ENCODE results near the gene CFAP20DC.
A peak's percentile ranks its signal among the peaks of the same experiment; 100 is the strongest.
"Not testable (repeated sequence)": the region's sequence is repeated elsewhere in the genome, so short reads cannot be mapped to it uniquely, and the experiment has no call there.

CFAP20DC gene

DNA sequence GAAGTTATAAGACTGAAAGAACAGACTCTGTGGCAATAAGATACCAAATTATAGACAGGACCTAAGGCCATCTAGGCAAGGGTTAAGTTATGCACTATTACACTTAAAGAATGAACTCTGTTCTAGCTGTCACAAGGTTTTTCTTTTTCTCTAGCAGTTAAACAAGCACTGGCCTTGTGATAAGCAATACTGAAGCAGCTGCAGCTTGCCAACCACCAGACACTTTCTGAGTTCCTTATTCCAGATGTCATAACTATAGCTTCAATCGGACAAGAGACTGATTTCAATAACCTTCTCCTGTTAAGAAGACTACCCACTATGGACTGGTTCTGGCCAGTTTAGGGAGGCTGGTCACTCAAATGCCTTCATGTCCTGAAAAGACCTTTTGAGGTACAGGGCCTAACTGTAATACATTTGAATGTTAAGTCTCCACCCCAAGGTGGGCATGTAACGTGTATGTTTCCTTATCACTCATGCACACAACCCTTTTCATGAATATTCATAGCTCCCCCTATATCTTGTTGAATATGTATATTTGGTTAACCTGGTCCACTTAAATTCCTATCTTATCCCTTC lies 85.8 kb downstream of the CFAP20DC start:
- DNase-seq (ENCODE audit: low read depth in 2 of 2): no peak

DNA sequence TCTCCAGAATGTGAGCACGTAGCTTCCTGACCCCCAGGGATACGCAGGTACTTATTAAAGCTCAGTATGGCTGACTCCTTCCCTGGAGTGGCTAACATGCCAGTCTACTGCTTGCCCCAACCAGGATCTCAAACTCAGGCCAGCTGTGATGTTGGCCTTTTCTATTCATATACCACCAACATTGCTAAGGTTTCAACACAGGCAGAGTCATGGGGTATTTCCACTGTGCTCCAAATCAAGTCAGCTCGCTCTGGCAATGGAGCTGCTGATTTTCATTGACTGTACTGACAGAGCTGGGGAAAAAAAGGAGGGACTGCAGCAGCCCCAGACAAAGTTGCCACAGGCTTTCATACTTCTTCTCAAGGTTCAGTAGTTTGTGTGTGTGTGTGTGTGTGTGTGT lies 87.0 kb downstream of the CFAP20DC start:
- DNase-seq (ENCODE audit: low read depth in 2 of 2): no peak

DNA sequence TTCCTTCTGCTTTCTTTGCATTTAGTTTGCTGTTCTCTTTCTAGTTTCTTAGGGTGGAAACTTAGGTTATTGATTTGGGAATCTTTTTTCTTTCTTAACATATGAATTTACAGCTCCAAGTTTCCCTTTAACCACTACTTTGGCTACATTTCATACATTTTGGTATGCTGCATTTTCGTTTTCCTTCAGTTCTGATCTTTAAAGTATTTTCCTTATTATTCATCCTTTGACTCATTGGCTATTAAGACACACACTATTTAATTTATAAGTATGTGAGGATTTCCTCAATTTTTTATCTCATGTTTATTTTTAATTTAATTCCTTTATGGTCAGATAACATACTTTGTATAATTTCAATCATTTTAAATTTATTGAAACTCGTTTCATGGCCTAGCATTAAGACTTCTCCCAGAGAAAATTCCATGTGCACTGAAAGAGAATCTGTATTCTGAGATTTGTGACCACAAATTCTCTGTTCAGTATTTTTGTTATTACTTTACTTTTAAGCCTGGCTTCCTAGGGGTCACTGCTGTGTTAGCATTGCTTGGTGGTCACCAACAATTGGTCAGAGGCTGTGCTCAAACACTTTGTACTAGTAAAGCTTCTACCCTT lies 87.7 kb downstream of the CFAP20DC start:
- DNase-seq (ENCODE audit: low read depth in 2 of 2): no peak

DNA sequence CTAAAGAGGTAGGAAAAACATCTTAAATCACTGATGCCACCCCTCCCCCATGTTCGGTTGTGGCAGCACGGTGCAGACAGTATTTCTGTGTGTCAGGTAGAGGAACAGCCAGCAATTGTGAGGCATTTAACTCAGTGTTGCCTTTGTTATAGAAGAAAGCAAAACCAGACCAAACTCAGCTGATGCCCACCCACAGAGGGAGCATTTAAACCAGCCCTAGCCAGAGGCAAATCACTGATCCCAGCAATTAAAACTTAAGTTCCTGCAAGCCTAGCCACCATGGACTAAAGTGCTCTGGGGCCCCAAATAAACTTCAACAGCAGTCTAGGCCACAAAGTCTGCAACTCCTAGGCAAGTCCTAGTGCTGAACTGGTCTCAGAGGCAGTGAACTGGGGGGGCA lies 94.5 kb downstream of the CFAP20DC start:
- no peak for DNase-seq (ENCODE audit: low read depth in 2 of 2)

DNA sequence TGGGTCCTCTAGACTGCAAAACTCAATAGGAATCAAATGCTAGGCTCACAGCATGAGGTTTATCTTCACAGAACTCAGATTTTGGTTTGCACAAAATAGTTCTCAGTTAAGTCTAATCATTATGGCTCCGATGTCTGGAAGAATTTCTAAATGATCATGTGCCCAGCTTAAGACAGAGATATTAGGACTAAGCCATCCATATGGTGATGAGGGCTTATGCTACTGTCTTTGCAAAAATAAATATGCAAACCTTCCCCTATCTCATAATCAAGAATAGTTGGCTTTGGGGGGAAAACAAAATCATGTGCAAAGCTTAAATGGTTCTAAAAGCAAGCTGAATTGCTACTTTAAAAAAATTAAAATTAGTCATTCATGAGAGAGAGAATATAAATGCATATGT lies 96.5 kb downstream of the CFAP20DC start:
- no peak for DNase-seq (ENCODE audit: low read depth in 2 of 2)

DNA sequence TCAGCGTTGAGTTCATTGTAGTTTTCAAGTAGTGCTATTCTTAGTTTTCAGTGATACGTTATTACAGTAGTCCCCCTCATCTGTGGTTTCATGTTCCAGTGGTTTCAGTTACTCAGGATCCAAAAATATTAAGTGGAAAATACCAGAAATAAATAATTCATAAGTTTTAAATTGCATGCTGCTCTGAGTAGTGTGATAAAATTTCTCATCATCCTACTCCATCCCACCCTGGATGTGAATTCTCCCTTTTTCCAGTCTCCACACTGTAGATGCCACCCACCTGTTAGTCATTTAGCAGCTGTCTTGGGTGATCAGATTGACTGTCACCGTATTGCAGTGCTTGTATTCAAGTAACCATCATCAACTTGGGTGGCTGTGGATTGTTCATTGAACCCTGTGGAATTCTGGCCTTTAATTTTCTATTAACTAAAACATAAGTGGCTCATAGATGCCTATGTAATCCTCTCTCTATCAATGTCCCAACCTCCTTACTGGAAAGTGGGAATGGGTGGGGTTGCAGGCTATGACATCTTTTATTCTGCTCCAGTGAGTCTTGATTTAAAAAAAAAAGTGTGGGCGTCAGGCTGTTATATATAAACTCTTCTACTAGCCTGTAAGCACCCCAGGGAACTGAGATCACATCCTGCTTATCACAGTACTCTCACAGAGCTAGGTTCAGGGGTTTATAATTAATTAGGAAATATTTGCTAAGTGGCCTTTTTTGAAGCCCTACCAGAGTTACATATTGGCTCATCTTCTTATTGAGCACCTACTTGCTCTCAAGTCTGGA lies 97.5 kb downstream of the CFAP20DC start:
- DNase-seq (ENCODE audit: low read depth in 2 of 2): no peak

DNA sequence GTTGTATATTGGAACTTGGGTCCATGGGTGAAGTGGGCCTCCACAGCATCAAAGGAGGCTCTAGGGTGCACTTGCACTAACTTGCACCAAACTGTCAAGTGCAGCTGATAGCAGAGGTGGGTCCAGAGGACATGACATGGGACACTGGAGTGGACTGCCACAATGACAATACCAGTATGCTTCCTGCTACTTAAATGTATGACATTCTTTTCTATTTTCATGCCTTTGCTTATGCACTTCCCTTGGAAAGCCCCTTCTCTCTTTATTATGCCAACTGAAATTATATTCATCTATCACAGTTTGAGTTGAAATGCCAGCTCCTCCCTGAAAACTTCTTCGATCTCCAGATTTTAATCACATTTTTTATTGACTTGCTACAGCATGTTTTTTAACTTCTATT lies 101.8 kb downstream of the CFAP20DC start:
- no peak for DNase-seq (ENCODE audit: low read depth in 2 of 2)

DNA sequence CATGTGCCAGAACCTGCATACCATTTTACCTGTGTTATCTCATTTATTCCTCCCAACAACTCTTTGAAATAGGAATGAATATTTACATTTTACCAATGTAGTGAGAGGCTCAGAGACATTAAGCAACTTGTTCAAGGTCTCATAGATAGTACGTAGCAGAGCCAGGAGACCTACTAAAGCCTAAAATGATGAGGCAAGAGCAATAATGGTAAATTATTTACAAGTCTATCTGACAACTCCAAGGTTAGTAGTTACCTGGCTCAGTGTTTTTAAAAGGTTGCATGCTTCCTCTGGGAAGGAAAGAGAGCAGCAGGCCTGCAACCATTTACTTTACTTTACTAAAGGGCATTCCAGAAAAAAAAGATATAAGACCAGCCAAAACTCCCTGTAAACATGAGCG lies 103.0 kb downstream of the CFAP20DC start:
- no peak for DNase-seq (ENCODE audit: low read depth in 2 of 2)

DNA sequence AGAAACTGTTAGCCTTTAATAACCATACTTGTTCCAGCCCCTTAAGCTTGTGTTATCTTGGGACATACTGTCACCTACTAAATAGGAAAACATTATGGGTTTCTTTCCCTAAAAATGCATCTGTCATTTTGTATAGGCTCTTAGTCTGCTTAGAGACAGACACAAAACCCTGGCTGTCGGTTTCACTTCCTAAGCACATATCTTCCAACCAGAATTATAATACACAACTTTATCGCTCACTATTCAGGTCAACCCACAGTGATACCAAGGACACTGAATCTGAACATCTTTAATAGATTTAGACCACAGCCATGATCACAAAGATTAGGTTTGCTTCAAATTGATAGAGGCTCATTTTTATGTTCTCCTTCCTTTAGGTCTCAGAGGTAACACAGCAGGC lies 111.8 kb downstream of the CFAP20DC start:
- DNase-seq (ENCODE audit: low read depth in 2 of 2): no peak

DNA sequence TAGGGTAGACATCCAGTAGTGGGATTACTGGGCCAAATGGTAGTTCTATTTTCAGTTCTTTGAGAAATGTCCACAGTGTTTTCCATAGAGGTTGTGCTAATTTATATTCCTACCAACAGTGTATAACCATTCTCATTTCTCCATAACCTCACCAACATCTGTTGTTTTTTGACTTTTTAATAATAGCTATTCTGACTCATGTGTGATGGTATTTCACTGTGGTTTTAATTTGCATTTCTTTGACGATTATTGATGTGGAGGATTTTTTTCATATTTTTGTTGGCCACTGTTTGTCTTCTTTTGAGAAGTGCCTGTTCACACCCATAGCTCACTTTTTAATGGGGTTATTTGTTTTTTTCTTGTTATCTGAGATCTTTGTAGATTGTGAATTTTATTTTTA lies 125.2 kb downstream of the CFAP20DC start:
- DNase-seq (ENCODE audit: low read depth in 2 of 2): no peak

DNA sequence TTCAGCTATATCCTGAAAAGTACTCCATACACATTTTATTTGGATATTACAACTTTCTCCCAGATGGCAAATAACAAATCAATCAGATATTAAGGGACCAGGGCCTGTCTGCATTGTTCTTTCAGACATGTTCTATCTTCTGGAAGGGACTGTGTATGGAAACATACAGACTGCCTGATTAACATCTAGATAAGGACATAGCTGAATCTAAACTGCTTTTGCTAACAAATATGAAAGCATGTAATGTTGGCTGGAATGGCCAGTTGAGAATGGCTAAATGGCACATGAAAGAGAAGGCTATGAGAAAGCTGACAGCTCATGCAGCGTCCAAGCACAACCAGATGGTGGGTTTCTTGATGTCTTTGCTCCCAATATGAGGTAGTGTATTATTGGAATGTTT lies 149.4 kb downstream of the CFAP20DC start:
- DNase-seq (ENCODE audit: low read depth in 2 of 2): no peak

DNA sequence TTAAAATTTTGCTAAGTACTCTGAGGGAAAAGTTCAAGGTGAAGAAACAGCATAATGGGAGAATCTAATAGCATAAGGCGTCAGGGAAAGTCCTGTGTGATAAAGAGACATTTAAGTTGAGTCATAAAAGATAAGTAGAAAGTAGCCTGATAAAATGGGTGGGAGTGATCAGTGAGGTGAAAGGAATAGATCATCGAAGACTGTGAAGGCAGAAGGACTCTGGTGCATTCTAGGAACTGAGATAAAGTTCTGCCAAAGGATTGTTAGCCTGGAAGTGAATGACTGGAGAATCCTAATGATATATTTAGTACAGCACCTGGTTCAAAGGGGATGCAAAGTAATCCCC lies 149.9 kb downstream of the CFAP20DC start:
- DNase-seq (ENCODE audit: low read depth in 2 of 2): no peak

DNA sequence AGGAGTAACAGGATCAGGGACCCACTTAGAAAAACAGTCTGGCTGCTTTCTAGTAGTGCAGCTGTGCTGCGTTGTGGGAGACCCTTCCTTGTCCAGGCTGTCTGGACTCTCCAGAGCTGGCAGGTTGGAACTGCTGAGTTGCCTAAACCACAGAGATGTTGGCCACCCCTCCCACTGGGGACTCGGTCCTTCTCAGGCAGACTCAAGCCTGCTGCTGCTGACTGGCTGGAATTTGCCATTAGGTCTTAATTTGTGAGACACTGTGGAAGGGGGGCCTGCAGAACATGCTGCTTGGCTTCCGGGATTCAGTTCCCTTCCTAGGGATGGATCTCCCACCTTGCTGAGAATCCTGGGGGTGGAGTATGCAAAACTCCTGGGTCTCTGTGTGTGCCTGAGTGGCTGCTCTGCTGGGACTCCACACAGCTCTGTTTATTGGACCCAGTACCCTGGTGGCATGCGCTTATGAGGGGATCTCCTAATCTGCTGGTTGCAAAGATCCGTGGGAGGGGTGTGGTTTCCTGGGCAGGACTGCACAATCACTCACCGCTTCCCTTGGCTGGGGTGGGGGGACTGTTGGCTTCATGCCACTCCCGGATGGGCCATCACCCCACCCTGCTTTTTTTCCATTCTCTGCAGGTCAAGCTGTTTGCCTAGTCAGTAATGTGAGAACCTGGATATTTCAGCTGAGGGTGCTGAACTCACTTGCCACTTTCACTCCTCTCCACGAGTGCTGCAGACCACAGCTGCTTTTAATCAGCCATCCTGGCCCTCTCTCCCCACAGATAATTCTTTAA lies 150.5 kb downstream of the CFAP20DC start:
- peak in 1 of 2 donors; percentile 2 for DNase-seq (ENCODE audit: low read depth in 2 of 2)

DNA sequence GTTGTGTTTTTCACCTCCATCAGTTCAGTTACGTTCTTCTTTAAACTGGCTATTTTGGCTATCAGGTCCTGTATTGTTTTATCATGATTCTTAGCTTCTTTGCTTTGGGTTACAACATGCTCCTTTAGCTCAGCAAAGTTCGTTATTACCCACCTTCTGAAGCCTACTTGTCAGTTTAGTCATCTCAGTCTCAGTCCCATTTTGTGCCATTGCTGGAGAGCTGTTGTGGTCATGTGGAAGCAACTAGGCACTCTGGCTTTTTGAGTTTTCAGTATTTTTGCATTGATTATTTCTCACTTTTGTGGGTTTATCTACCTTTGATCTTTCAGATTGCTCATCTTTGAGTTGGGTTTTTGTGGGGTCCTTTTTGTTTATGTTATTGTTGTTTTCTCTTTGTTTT lies 151.3 kb downstream of the CFAP20DC start:
- DNase-seq (ENCODE audit: low read depth in 2 of 2): no peak

DNA sequence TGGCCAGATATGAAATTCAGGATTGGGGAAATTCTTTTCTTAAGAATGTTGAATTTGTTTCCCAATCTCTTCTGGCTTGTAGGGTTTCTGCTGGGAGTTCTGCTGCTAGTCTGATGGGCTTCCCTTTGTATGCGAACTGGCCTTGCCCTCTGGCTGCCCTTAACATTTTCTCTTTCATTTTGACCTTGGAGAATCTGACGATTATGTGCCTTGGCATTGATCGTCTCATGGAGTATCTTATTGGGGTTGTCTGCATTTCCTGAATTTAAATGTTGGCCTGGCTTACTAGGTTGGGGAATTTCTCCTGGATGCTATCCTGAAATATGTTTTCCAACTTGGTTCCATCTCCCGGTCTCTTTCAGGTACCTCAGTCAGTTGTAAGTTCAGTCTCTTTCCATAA lies 152.2 kb downstream of the CFAP20DC start:
- DNase-seq (ENCODE audit: low read depth in 2 of 2): no peak

DNA sequence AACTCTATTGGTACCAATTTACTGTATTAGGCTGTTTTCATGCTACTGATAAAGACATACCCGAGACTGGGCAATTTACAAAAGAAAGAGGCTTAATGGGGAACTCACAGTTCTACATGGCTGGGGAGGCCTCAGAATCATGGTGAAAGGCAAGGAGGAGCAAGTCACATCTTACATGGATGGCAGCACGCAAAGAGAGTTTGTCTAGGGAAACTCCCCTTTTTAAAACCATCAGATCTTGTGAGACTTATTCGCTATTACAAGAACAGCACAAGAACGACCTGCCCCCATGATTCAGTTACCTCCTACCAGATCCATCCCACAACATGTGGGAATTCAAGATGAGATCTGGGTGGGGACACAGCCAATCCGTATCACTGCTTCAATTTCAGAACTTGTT lies 154.1 kb downstream of the CFAP20DC start:
- not testable (repeated sequence) for DNase-seq (ENCODE audit: low read depth in 2 of 2)

DNA sequence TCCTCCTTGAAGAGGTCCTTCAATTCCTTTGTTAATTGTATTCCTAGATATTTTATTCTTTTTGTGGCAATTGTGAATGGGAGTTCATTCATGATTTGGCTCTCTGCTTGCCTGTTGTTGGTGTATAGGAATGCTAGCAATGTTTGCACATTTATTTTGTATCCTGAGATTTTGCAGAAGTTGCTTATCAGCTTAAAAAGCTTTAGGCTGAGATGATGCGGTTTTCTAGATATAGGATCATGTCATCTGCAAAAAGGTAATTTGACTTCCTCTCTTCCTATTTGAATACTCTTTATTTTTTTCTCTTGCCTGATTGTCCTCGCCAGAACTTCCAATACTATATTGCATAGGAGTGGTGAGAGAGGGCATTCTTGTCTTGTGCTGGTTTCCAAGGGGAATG lies 157.3 kb downstream of the CFAP20DC start:
- DNase-seq (ENCODE audit: low read depth in 2 of 2): not testable (repeated sequence)

DNA sequence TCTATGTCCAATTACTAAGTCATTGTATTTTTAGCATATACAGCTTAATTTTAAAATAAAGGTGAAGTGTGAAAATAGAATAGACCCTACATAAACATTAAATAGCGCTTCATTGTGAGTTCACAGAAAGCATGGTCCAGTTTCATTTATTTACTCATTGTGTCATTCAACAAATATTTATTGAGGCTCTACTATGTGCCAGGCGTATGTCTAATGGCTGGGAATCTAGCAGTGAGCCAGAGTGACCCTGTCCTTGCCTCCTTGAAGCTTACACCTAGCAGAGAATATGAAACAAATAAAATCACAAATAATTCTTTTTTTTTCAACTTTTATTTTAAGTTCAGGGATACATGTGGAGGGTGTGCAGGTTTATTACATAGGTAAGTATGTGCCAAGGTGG lies 161.7 kb downstream of the CFAP20DC start:
- no peak for DNase-seq (ENCODE audit: low read depth in 2 of 2)

DNA sequence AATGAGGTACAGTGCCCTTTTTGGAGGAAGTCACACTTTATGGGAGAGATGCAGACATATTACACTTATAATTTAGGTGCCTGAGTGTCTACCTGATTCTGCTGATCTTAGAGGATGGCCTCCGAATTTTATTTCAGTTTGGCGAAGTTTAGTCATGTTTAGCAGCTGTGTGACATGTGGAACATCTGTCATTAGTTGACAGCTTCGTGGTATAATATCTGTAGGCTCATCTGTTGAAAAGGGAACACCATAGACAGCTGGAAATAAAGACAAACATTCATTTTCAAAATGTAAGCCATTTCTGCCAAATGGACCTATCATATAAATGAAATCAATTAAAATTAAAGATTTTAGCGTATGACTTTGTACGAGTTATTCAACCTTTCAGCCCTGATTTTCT lies 165.4 kb downstream of the CFAP20DC start:
- DNase-seq (ENCODE audit: low read depth in 2 of 2): no peak

DNA sequence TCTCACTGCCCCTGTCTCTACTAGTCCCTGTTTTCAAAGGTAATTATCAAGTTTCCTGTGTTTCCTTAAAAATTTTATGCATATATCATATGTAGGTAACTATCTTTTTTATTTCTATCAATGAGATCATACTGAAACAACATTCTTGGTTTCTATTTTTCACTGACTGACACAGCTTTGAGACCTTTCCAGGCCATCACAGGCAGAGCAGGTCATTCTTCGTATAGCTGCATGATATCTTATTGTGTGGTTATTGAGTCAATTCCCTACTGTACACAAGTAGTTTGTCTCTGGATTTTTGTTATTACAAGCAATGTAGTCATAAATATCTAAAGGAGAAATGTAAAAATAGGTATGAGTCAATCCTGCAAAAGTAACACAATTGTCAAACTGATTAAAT lies 169.6 kb downstream of the CFAP20DC start:
- DNase-seq (ENCODE audit: low read depth in 2 of 2): no peak

DNA sequence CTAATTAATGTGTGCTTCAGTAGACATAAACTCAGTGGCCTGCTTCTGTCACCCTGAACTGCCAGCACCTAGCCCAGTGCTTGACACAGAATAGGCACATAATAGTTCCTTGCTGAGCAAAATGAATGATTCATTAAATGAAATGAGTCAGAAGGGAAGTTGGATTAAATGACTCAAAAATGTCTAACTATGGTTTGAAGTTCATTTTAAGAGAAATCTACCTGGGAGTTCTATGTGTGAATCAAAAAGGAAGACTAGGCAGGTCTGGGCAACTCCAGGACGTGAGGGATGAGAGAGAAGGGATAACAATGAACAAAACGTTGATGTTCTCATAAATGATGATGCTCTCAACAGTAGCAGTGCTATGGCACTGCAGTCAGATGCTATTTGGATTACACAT lies 175.0 kb downstream of the CFAP20DC start:
- no peak for DNase-seq (ENCODE audit: low read depth in 2 of 2)

DNA sequence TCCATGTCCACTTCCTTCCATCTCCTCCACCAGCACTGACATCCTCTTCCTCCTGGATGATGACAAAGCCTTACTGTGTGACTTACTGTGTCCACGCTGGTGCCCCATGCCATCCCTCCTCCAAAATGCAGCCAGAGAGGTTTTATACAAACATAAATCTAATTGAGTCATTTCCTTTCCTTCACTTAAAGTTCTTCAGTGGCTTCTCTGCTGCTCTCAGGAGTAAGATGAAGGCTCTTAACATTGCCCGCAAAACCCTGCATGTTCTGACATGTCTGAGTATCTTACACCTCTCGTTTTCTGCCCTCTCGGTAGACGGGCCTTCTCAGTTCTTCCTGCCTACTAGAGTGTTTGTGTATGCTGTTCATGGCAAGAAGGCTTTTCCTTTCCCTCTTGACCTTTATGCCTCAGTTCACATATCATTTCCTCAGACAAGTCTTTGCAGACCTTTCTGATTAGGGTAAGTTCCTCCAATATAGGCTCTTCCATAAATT lies 175.5 kb downstream of the CFAP20DC start:
- DNase-seq (ENCODE audit: low read depth in 2 of 2): no peak
